Activated gamma-delta T cell treated with Interleukin-2 at 50 U/mL for 16 hours (primary cell): ENCODE data around the gene MPL.
"Not testable (repeated sequence)": the region's sequence is repeated elsewhere in the genome, so short reads cannot be mapped to it uniquely, and the experiment has no call there.

ENCODE experiments used
- DNase-seq: peaks from one replicate; pipeline ENCODE4 v3.0.0-alpha.2; 2020

Gene MPL

DNA sequence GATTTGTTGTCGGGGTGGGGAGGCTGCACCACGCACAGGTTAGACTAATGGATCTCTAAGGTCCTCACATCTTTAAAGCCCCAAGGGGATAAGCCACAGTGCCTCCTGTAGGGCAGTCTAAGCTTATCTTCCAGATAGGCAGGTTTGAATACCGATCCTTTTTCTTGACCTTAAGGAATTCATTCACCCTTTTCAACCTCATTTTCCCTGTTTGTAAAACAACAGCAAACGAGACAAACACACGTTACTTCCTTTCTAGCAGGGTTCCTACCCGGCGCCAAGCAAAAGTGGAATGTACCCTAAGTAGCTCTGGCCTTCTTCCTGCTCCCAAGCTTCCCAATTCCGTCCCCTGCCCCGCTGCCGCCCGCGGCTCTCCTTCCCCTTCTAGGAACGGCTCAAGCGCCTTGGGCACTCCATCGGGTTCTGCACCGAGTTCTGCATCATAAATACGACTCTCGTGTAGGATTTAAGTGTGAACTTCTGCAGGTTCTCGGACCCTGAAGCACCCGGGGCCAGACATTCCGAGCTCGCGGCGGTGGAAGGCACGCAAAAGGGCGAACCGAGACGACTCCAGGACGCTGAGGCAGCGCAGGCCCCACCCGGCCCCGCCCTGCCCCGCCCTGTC, 20.6 kb downstream of the MPL start:
- DNase-seq = no peak

DNA sequence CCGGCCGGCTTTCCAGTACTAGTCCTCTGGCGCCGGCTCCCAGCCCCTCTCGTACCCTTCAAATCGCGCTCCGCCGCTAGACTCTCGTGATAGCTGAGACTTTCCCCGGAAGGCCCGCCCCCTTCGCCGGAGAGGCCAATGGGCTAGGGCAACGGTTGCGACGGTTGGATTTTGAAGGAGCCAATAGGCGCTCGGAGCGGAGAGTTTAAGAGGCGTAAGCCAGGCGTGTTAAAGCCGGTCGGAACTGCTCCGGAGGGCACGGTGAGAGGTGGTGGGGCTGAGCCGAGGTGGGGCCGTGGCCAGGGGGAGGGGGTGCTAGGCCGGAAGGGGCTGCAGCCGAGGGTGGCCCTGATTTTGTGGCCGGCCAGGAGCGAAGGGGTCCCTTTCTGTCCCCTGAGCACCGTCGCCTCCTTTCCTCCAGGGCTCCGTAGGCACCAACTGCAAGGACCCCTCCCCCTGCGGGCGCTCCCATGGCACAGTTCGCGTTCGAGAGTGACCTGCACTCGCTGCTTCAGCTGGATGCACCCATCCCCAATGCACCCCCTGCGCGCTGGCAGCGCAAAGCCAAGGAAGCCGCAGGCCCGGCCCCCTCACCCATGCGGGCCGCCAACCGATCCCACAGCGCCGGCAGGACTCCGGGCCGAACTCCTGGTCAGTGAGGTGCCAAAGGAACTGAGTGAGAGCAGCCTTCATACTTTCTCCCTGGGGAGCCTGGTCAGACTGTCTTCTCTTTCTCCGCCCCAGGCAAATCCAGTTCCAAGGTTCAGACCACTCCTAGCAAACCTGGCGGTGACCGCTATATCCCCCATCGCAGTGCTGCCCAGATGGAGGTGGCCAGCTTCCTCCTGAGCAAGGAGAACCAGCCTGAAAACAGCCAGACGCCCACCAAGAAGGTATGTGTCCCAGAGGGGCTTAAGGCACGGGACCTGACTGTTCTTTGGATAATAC, 21.4 kb downstream of the MPL start, which contains the start of gene CDC20:
TSS of gene CDC20 (plus strand) at position 236 of the 948 bp plus-strand sequence. CDS start at position 471, 235 bp downstream.
- peak; percentile 97 for DNase-seq

DNA sequence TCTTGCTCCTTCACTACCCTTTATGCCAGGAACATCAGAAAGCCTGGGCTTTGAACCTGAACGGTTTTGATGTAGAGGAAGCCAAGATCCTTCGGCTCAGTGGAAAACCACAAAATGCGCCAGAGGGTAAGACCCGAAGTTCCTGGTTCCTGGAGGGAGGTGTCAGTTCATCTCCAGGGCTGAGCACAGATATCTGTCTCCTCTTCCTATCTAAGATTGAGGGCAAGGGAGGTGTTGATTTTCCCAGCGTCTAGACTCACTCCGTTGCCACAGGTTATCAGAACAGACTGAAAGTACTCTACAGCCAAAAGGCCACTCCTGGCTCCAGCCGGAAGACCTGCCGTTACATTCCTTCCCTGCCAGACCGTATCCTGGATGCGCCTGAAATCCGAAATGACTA, 22.1 kb downstream of the MPL start:
- no peak for DNase-seq

DNA sequence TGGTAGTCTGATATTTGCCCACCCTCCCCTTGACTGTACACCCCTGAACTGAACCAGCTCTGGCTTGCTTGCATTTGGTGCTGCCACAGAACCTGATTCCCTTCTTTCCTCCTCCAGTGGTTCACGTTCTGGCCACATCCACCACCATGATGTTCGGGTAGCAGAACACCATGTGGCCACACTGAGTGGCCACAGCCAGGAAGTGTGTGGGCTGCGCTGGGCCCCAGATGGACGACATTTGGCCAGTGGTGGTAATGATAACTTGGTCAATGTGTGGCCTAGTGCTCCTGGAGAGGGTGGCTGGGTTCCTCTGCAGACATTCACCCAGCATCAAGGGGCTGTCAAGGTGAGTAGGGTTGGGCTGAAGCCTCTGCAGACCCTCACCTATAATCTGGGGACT, 23.0 kb downstream of the MPL start:
- no peak for DNase-seq

DNA sequence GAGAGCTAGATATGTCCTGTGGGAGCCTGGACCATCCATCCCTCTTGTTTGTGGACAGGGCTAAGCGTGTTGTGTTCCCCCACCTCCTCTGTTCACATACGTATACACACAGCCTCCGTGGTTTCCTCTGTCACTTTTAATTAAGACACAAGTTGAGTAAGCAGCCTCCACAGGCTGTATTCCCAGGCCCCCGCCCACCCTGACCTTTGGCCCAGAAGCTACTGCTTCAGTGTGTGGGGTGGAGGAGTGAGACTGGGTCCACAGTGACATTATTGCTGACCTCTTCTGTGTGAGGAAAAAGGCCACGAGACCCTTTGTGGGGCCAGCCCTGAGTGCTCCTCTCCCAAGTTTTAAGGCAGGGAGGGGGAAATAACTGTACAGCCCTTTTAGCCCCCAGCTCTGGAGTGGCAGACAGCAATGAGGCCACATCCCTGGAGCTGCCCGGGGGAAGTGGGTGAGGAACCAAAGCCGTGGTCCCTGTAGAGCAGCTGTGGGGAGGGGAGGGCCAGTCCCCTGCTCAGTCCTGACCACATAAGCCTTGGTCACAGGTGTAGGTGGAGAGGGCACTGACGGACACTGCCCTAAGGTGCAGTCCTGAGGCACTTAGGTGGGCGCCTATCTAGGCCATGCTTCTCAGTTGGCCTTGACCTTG, 25.8 kb downstream of the MPL start:
- DNase-seq = no peak

DNA sequence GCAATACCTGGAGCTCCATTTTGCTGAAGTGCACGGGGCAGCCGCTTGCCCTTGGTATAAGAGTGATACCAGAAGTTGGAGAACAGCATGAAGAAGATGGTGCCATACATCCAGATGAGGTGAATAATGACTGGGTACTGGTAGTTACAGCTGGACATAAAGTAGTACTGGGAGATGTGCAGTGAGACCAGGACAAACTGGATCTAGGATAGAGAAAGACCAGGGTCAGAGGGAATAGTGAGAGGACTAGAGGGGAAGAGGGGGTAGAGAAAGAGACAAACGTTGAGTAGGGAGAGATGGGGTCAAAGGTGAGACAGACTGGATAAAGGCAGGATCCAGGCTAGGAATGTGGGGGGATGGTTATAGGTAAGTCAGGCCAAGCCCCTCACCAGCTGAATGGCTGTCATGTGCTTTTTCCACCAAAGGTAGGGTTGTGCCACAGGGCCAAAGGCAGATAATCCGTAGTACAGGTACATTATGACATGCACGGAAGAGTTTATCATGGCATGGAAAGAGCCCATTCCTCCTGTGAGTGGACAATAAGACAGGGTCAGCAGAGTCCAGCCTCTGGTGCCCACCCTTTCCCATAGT, 26.4 kb downstream of the MPL start:
- no peak for DNase-seq

DNA sequence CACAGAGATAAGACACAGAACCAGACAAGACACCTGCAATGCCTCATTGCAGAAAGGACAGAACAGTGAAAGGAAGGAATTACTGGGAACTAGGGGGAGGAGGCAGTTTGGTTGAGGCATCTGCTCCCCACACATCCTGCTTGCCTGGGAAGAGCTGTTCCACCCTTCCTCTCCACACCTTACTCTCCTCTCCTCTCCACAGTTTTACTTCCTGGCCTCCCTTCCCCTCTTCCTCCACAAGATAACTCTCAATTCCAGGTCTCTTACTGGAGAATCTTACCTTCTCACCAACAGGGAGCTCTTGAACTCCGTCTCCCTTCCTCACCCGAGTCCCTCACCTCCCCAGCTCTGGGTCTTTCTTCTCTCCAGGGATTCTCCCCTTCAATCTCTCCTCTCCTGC, 28.1 kb downstream of the MPL start:
- no peak for DNase-seq

DNA sequence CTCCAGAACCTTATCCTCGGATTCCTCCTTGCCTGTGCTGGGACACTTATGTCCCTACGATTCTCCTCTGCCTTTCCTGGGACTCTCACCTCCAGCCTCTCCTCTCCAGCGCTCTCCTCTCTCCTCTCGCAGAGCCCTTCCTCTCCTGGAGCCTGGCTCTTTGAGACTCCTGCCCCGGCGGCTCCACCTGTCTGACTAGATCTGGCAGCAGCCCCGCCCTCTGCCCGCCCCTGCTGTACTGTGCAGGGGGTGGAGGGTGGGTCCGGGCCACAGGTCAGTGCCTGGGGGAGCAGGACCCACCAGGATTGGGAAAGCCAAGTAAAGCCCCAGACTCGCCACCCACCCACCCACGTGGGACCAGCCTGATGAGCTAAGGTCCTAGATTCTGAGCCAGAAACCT, 28.6 kb downstream of the MPL start:
- DNase-seq = no peak

DNA sequence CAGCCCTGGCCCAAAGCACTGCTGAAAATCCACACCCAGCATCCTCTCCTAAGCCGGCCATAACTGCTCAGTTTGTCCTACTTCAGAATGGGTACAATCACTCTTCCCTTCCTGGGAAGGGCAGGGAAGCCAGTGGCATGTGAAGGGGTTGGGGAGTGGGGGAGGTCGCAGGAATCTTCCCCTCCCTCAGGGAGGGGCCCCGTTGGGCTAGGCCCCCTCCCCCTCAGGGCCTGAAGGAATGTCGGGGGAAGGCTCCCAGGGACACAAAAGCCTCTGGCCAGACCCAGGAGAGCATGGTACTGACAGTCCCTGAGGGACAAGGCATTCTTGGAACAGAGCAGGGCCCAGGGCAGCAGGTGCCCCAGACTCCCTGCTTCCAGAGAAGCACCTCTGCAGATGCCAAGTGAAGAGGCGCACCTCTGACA, 29.0 kb downstream of the MPL start:
- DNase-seq = no peak

DNA sequence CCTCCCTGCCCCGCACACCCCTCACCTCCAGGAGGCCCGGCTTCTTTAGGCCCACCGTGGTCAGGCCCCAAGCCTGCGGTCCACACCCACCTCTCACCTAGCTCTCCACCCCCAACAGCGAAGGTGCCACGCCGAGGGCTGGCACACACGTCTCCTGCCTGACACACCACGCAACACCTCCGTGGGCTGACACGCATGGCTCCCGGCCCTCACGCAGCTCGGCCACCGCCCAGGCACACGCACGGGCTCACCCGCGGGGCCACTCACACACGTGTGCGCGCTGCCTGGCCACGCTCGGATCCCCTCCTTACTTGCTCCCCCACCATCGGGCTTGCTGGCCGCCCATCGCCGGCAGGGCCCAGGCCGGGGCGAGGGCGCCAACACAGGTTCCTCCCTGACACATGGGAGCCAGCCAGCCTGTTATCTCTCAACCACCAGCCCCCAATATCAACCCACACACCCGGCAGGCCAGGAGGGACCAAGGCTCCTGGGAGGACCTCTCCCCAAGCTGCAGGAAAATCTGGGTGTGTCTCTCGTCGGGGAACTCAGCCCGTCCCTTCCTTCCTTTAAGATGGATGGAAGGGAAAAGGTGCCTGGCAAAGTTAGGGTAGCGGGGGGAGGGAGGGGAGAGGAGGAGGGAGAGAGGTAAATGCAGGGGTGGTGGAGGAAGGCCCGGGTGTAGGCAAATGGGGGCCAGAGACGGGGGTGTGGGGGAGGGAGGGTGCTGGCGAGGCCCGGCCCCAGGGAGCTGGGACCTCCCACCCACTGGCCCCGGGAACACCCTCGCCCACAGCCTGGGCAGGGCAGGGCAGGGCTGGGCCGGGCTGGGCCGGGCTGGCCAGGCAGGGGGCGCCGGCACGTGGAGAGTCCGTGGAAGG, 29.6 kb downstream of the MPL start:
- peak; percentile 14 for DNase-seq

DNA sequence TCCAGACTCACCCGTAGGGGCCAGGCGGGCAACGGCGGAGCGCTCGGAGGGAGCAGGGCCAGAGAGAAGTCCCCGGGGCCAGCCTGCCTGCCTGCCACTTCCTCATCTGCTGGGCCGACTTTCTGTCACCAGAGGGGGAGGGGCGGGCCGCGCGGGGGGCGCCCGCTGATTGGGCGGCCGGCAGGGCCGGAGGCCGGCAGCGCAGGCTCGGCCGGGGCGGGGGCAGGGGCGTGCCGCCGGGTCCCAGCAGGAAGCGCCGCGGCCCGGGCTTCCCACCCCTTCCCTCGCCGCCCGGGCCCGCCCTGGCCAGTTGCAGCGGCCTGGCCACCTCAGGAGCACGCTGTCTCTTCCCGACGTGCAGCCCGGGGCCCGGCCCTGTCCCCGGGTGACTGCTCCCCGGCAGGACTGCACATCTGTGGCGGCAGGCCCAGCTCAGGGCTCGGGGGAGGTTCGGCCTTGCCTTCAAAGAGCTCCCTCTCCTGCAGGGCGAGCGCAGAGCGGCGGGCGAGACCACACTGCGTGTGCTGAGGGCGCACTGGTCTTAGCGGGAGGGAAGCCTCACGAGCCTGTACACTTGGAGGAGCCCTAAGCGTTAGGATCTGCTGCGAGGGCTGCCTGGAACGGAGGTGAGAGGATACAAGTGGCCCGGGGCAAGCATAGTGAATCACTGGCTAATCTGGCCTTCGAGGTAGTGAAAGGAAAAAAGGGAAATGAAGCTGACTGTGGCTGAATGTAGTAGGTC, 30.5 kb downstream of the MPL start, which contains the start of gene ELOVL1:
TSS of gene ELOVL1 (minus strand) at position 108 of the 742 bp plus-strand sequence. CDS start 2,402 bp downstream, outside the sequence.
- peak; percentile 88 for DNase-seq

DNA sequence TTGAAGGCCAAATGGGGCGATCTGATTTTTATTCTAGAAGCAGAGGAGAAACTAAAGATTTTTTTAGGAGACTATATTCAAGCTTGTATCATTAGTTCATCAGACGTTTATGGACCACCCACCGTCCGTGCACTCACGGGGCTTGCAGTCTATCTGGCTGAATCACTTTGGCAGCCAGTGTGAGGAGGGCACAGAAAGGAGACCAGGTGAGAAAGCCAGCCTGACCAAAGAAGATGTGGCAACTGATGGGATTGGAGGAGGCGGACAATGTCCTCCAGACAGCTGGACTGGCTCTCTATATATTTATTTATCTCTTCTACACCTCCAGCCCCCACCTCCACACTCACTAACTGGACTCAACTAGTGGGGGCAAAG, 31.0 kb downstream of the MPL start:
- DNase-seq = no peak

DNA sequence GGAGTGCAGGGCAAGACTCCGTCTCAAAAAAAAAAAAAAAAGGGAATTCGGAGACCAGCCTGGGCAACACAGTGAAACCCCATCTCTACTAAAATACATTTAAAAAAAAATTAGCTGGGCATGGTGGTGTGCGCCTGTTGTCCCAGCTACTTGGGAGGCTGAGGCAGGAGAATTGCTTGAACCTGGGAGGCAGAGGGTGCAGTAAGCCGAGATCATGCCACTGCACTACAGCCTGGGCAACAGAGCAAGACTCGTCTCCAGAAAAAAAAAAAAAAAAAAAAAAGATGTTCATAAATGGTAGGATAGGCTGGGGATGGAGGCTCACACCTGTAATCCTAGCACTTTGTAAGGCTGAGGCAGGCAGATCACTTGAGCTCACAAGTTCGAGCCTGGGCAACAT, 32.2 kb downstream of the MPL start:
- DNase-seq = not testable (repeated sequence)

DNA sequence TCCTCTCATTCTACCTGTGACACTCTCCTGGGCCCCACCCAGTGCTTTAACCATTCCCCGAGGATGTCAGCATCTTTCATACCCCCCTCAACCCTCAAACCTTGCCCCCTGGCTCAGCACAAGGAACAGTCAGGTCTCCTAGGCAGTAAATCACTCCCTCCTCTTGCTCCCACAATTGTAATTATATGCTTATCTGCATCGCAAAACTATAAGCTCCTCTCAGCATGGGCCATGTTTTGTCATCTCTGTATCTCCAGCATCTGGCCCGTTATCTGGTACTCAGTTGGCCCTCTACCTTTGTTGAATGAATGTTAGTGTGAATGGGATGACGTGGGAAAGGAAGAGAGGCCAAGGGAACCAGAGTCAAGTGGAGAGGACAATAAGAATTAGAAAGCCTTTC, 32.9 kb downstream of the MPL start:
- no peak for DNase-seq

DNA sequence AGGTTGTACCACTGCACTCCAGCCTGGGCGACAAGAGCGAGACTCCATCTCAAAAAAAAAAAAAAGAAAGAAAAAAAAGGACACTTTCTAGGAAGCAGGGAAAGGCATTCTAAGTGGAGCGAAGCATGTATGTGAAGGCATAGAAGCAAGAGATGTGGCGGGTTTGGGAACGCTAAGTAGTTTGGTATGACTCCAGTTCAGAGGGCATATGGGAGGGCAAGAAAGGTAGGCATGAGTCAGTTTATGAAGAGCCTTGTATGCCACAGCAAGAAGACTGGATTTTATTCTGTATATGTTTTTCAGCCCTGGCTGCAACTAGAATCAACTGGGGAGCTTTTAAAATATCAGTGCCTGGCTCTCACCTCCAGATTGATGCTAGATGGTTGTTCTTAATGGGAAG, 34.6 kb downstream of the MPL start:
- DNase-seq = no peak

DNA sequence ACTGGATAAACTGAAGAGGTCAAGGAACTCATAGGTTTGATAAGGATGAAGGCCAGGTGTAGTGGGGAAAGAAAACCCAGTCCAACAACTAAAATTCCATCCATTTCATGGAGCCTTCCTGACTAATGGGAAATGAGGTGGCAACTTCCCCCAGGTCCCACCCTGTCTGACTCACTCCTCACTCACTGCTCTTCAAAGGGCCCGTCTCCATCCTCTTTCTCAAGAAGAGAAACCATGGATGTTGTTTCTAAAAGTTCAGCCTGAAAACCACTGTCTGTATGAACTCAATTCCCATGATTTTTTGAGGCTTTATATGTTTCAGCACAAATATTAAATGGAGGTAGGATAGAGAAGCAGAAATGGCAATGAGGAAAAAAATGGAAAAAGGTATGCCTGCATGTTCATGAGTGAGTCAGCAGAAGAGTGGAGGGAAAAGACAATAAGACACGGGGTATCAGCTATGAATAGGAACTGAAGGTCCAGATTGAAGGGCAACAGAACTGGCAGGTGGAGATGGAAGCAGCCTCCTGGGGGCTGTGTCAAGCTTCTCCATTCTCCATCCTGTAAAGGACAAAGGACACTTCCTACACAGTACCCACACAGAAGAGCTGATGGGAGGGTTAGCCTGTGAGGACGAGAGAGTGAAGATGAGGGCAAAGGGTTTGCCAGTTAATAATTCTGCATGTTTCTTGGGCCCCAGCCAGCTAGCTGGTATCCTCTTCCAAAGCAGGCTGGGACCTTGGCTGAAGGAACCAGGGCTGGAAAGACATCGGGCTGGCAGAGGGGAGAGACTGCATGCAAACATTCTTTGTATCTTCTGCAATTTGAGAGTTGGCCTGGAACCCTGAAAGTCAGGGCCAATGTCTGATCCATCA, 35.7 kb downstream of the MPL start:
- no peak for DNase-seq

DNA sequence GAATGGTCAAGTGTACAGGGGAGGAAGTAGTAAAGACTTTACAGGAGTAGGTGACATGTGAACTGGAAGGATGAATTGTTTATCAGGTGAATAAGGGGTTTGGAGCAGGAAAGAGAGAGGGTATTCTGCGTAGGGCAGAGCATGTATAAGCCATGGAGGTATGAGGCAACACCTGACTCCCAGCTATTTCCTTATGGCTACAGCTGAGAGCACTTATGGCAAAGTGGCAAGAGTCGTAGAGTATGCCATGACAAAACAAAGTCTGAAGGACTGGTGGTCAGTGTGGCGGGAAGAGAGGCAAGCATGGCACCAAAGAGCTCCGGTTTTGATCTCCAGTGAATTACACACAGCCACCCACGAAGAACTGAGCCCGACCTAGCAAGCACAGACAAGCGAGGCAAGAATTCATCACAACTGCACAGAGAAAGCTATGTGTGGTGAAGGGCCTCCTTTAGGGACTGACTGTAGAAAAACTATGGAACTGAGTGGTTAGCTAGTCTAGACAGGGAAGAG, 39.2 kb downstream of the MPL start:
- no peak for DNase-seq

DNA sequence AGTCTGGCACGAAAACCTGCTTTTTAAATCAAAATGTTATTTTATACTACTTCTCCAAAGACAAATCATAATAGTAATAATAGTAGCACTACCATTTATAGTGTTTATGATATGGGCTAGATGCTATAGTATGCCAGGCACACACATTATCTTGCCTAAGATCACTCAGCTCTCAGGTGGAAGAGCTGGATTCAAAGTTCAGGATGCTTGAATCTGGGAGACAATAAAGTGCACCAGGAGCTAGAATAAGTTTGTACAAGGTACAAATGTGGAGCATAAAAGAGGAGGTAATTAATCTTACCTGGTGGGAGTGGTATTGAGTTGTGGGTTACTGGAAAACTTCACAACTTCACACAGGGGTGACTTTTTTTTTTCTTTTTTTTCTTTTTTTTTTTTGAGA, 40.2 kb downstream of the MPL start:
- no peak for DNase-seq

DNA sequence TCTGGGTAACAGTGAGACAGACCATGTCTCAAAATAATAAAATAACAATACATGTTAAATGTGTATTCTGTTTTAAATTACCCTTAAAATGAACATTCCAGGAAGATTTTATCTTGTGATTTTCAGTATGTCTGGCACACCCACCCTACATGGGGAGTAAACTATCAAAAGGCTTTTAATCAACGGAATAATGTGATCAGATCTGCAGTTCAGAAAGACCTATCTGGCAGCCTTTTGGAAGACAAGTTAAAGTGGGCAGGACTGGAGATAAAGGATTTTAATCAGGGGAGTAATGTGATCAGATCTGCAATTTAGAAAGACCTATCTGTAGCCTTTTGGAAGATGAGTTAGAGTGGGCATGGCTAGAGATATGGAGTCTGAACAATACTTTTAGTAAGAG, 41.9 kb downstream of the MPL start:
- no peak for DNase-seq

DNA sequence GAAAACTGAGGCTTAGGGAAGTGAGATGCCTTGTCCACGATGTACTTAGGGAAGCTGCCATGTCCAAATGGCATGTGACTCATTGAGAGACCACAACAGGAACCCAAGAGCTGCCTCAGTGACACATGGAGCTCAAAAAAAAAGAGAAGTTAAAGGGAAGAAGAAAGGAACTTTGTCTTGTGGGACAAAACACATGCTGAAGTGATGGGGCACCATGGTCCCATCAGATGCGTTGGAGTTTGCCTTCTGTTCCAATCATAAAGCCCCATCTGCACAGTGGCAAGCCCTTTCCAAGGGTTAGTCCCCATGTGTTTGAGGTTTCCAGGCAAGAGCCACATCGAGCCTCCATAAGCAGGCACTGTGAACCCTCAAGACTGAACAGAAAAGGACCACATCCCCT, 44.0 kb downstream of the MPL start:
- DNase-seq = no peak
